GM12878 (cell line): ENCODE measurements around the gene ALMS1. TPM values are rescaled to one million over a fixed set of nuclear protein-coding genes. Genes with fewer than 3 reads are reported as not detected.

ENCODE experiments used
- FOXM1 ChIP-seq: IDR thresholded peaks from 2 replicates; pipeline ENCODE4 v1.6.1; 2012; ENCODE audit warnings: low read depth, mild to moderate bottlenecking, inconsistent platforms, low read length, moderate library complexity
- PAX8 ChIP-seq: fragments of 450-650 bp; IDR thresholded peaks from 2 replicates; pipeline ENCODE4 v1.6.1; 2017; ENCODE audit warnings: mild to moderate bottlenecking, moderate library complexity
- POU2F2 ChIP-seq: IDR thresholded peaks from 3 replicates; pipeline ENCODE4 v1.6.1; 2011; ENCODE audit warnings: low read depth, mild to moderate bottlenecking, low read length, borderline replicate concordance
- SIN3A ChIP-seq: IDR thresholded peaks from 2 replicates; pipeline ENCODE4 v1.6.1; 2012; ENCODE audit warnings: low read depth, low read length, improper control_type of control experiment
- SREBF2 ChIP-seq: IDR thresholded peaks from 2 replicates; pipeline ENCODE4 v1.6.1; 2012; ENCODE audit warnings: mild to moderate bottlenecking, low read length
- TBL1XR1 ChIP-seq: IDR thresholded peaks from 2 replicates; pipeline ENCODE4 v1.6.1; 2012; ENCODE audit warnings: low read depth, low read length, improper control_type of control experiment
- TCF7 ChIP-seq: IDR thresholded peaks from 2 replicates; pipeline ENCODE4 v1.6.1; 2014; ENCODE audit warnings: antibody characterized with exemption, borderline replicate concordance
- ZNF274 ChIP-seq: IDR thresholded peaks from one replicate; pipeline ENCODE4 v1.8.0; 2011; ENCODE audit not compliant: insufficient read length, insufficient read depth
- ZSCAN29 ChIP-seq: fragments of 450-650 bp; IDR thresholded peaks from 2 replicates; pipeline ENCODE4 v1.6.1; 2017; ENCODE audit warnings: mild to moderate bottlenecking, moderate library complexity
- polyA plus RNA-seq, 11 experiments: library from polyadenylated mRNA; depleted of rRNA in 4 of 11; unstranded in 6 of 11; stranded (reverse) in 5 of 11; fragments of >200 nt; fragmentation: Nextera tagmentation in 4 of 11; fragmentation: Illumina TruSeq in 1 of 11; extraction: Ambion mirVana in 4 of 11; extraction: Trizol in 1 of 11; gene quantifications; 1 replicate in 1 of 11; 2 replicates in 10 of 11; pipeline versions ENCODE4 v1.2.1 to v1.2.3, GENCODE V29; 2011 to 2016; ENCODE audit warnings: inconsistent platforms in 2 of 11, missing spikeins in 2 of 11, low read depth in 1 of 11
- total RNA-seq, 4 experiments: library from RNA; depleted of rRNA in 3 of 4; stranded (reverse); fragments of >200 nt in 3 of 4; fragmentation: Illumina TruSeq in 1 of 4; extraction: Trizol in 1 of 4; gene quantifications; 2 replicates each; pipeline versions ENCODE4 v1.2.1 to v1.2.3, GENCODE V29; 2013 to 2021
- TF ChIP-seq, protein P1 (sequence below): IDR thresholded peaks from 2 replicates; pipeline ENCODE4 v1.6.1; 2012; ENCODE audit warnings: low read depth, low read length, improper control_type of control experiment
- TF ChIP-seq, protein P2 (sequence below): IDR thresholded peaks from 2 replicates; pipeline ENCODE4 v1.6.1; 2012; ENCODE audit warnings: mild to moderate bottlenecking, low read depth, low read length
- TF ChIP-seq, protein P3 (sequence below): fragments of 450-650 bp; IDR thresholded peaks from 2 replicates; pipeline ENCODE4 v1.6.1; 2017; ENCODE audit warnings: mild to moderate bottlenecking, low read depth, inconsistent platforms; ENCODE audit not compliant: poor library complexity, severe bottlenecking
- TF ChIP-seq, protein P4 (sequence below): fragments of 450-650 bp; IDR thresholded peaks from 2 replicates; pipeline ENCODE4 v1.6.1; 2017; ENCODE audit warnings: borderline replicate concordance
- TF ChIP-seq, protein P5 (sequence below): fragments of 450-650 bp; IDR thresholded peaks from 2 replicates; pipeline ENCODE4 v1.6.1; 2017; ENCODE audit warnings: low read depth, mild to moderate bottlenecking, moderate library complexity
- TF ChIP-seq, protein P6 (sequence below): fragments of 450-650 bp; IDR thresholded peaks from 2 replicates; pipeline ENCODE4 v1.6.1; 2016; ENCODE audit warnings: mild to moderate bottlenecking

The ALMS1 gene
- total and polyA plus RNA-seq, 10 of the 15 experiments (the other 5 are each of a cell fraction or from before 2014, with no cell fraction given), result 1.1 to 25.8 (median 10.6) TPM

DNA sequence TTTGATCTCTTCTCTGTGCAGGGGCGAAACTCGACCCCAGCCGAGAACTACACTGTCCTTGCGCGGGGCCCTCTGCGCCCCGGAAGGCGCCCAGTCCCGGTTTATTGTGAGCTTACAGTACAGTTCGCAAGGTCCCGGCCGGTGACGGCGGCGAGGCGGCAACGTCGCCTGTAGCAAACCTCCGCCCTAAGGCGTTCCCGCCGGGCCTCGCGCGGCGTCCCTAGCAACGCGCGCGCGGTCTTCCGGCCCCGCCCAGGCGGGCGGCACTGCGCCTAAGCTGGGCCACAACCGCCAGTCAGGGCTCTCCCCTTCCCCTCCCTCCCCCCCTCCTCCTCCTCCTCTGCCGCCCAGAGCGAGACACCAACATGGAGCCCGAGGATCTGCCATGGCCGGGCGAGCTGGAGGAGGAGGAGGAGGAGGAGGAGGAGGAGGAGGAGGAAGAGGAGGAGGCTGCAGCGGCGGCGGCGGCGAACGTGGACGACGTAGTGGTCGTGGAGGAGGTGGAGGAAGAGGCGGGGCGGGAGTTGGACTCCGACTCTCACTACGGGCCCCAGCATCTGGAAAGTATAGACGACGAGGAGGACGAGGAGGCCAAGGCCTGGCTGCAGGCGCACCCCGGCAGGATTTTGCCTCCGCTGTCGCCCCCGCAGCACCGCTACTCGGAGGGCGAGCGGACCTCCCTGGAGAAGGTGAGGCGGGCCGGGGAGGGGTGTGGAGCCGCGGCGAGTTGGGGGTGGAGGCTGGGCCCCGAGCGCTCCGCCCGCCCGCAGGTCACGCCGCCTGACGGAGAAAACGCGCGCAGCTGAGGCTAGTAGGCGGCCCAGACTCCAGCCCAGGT is at the start of gene ALMS1 (continued):
- TF ChIP-seq, protein P1, sequence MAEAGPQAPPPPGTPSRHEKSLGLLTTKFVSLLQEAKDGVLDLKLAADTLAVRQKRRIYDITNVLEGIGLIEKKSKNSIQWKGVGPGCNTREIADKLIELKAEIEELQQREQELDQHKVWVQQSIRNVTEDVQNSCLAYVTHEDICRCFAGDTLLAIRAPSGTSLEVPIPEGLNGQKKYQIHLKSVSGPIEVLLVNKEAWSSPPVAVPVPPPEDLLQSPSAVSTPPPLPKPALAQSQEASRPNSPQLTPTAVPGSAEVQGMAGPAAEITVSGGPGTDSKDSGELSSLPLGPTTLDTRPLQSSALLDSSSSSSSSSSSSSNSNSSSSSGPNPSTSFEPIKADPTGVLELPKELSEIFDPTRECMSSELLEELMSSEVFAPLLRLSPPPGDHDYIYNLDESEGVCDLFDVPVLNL, result peak; percentile 67; the same call in 1 of the 2 replicates
- TF ChIP-seq TCF7 (no peak), PAX8 (no peak), SREBF2 (no peak), ZNF274 (no peak), ZSCAN29 (peak; percentile 64; the same call in 1 of the 2 replicates), FOXM1 (no peak), SIN3A (peak; percentile 95), POU2F2 (peak; percentile 60; the same call in 1 of the 3 replicates), TBL1XR1 (no peak)
- TF ChIP-seq, protein P2, sequence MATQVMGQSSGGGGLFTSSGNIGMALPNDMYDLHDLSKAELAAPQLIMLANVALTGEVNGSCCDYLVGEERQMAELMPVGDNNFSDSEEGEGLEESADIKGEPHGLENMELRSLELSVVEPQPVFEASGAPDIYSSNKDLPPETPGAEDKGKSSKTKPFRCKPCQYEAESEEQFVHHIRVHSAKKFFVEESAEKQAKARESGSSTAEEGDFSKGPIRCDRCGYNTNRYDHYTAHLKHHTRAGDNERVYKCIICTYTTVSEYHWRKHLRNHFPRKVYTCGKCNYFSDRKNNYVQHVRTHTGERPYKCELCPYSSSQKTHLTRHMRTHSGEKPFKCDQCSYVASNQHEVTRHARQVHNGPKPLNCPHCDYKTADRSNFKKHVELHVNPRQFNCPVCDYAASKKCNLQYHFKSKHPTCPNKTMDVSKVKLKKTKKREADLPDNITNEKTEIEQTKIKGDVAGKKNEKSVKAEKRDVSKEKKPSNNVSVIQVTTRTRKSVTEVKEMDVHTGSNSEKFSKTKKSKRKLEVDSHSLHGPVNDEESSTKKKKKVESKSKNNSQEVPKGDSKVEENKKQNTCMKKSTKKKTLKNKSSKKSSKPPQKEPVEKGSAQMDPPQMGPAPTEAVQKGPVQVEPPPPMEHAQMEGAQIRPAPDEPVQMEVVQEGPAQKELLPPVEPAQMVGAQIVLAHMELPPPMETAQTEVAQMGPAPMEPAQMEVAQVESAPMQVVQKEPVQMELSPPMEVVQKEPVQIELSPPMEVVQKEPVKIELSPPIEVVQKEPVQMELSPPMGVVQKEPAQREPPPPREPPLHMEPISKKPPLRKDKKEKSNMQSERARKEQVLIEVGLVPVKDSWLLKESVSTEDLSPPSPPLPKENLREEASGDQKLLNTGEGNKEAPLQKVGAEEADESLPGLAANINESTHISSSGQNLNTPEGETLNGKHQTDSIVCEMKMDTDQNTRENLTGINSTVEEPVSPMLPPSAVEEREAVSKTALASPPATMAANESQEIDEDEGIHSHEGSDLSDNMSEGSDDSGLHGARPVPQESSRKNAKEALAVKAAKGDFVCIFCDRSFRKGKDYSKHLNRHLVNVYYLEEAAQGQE, result no peak
- TF ChIP-seq, protein P3, sequence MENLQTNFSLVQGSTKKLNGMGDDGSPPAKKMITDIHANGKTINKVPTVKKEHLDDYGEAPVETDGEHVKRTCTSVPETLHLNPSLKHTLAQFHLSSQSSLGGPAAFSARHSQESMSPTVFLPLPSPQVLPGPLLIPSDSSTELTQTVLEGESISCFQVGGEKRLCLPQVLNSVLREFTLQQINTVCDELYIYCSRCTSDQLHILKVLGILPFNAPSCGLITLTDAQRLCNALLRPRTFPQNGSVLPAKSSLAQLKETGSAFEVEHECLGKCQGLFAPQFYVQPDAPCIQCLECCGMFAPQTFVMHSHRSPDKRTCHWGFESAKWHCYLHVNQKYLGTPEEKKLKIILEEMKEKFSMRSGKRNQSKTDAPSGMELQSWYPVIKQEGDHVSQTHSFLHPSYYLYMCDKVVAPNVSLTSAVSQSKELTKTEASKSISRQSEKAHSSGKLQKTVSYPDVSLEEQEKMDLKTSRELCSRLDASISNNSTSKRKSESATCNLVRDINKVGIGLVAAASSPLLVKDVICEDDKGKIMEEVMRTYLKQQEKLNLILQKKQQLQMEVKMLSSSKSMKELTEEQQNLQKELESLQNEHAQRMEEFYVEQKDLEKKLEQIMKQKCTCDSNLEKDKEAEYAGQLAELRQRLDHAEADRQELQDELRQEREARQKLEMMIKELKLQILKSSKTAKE, result no peak
- TF ChIP-seq, protein P4, sequence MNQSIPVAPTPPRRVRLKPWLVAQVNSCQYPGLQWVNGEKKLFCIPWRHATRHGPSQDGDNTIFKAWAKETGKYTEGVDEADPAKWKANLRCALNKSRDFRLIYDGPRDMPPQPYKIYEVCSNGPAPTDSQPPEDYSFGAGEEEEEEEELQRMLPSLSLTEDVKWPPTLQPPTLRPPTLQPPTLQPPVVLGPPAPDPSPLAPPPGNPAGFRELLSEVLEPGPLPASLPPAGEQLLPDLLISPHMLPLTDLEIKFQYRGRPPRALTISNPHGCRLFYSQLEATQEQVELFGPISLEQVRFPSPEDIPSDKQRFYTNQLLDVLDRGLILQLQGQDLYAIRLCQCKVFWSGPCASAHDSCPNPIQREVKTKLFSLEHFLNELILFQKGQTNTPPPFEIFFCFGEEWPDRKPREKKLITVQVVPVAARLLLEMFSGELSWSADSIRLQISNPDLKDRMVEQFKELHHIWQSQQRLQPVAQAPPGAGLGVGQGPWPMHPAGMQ, result no peak
- TF ChIP-seq, protein P5, sequence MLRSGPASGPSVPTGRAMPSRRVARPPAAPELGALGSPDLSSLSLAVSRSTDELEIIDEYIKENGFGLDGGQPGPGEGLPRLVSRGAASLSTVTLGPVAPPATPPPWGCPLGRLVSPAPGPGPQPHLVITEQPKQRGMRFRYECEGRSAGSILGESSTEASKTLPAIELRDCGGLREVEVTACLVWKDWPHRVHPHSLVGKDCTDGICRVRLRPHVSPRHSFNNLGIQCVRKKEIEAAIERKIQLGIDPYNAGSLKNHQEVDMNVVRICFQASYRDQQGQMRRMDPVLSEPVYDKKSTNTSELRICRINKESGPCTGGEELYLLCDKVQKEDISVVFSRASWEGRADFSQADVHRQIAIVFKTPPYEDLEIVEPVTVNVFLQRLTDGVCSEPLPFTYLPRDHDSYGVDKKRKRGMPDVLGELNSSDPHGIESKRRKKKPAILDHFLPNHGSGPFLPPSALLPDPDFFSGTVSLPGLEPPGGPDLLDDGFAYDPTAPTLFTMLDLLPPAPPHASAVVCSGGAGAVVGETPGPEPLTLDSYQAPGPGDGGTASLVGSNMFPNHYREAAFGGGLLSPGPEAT, result no peak
- TF ChIP-seq, protein P6, sequence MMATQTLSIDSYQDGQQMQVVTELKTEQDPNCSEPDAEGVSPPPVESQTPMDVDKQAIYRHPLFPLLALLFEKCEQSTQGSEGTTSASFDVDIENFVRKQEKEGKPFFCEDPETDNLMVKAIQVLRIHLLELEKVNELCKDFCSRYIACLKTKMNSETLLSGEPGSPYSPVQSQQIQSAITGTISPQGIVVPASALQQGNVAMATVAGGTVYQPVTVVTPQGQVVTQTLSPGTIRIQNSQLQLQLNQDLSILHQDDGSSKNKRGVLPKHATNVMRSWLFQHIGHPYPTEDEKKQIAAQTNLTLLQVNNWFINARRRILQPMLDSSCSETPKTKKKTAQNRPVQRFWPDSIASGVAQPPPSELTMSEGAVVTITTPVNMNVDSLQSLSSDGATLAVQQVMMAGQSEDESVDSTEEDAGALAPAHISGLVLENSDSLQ, result no peak
